GM12878 (cell line): ENCODE data around the gene SMO. TPM values are rescaled to one million over a fixed set of nuclear protein-coding genes. Genes with fewer than 3 reads are reported as not detected.
A peak's percentile ranks its signal among the peaks of the same experiment; 100 is the strongest.

ENCODE experiments used
- ATAC-seq: fragments of 200-7000 bp; cut with Tn5 transposase; 3 replicates; pipeline ENCODE4 v1.9.1; 2020; ENCODE audit warnings: mild to moderate bottlenecking, moderate library complexity
- BruUV-seq: library from RNA; stranded (reverse); fragments of 400-500 nt; replicated peaks from 2 replicates; lab custom pipeline; 2021; lab: Mats Ljungman, UMichigan
- CTCF ChIA-PET: fragments of 300-600 bp; sonication (Branson Sonifier 250); formaldehyde crosslinking; extraction: SDS; loops from one replicate; lab custom pipeline; 2021; ENCODE audit warnings: inconsistent platforms; lab: Yijun Ruan, JAX
- POLR2A ChIA-PET: fragments of 350-600 bp; formaldehyde crosslinking; extraction: SDS; loops from one replicate; lab custom pipeline; 2021; ENCODE audit warnings: inconsistent platforms; lab: Charles Lee
- RAD21 ChIA-PET: fragments of 300-600 bp; sonication (Branson Sonifier 250); formaldehyde crosslinking; loops from one replicate; lab custom pipeline; 2023; ENCODE audit warnings: antibody characterized with exemption; ENCODE audit not compliant: unreplicated experiment; lab: Charles Lee
- SMC1A ChIA-PET: fragments of 300-600 bp; sonication (Branson Sonifier 250); formaldehyde crosslinking; loops from one replicate; lab custom pipeline; 2023; ENCODE audit not compliant: unreplicated experiment, uncharacterized antibody; lab: Charles Lee
- DNase-seq: peaks from one replicate; pipeline ENCODE4 v3.0.0-alpha.2; 2011; ENCODE audit warnings: low read depth, low spot score
- FAIRE-seq: peaks from 3 replicates; lab custom pipeline; 2011; peaks lifted over from hg19 to GRCh38; lab: Jason Lieb, UNC
- H2AFZ ChIP-seq: 2 replicates; pipeline ENCODE4 v1.6.0; 2011; ENCODE audit warnings: low read depth, low read length, control low read depth; ENCODE audit not compliant: control insufficient read depth
- H3K27ac ChIP-seq: 2 replicates; pipeline ENCODE4 v1.5.1; 2011; ENCODE audit warnings: control low read depth; ENCODE audit not compliant: control insufficient read depth, insufficient read depth
- H3K27me3 ChIP-seq, 2 experiments: replicated peaks in 1 of 2; 2 replicates each; pipeline versions ENCODE4 v1.6.0 to v1.6.1; 2011; ENCODE audit warnings: low read length in 1 of 2; ENCODE audit not compliant: control insufficient read depth in 2 of 2, insufficient read depth in 2 of 2
- H3K36me3 ChIP-seq, 2 experiments: 2 replicates each; pipeline ENCODE4 v1.5.1; 2011; ENCODE audit warnings: low read length in 1 of 2; ENCODE audit not compliant: control insufficient read depth in 2 of 2, insufficient read depth in 2 of 2
- H3K4me1 ChIP-seq: 2 replicates; pipeline ENCODE4 v1.6.1; 2011; ENCODE audit warnings: mild to moderate bottlenecking, low read length, moderate library complexity, mixed read lengths; ENCODE audit not compliant: control insufficient read depth, insufficient read depth
- H3K4me2 ChIP-seq: 2 replicates; pipeline ENCODE4 v1.6.0; 2011; ENCODE audit warnings: control low read depth; ENCODE audit not compliant: control insufficient read depth, insufficient read depth
- H3K4me3 ChIP-seq: fragments of 200-600 bp; sonication (generic); 2 replicates; pipeline ENCODE4 v1.5.1; 2016
- H3K79me2 ChIP-seq: 2 replicates; pipeline ENCODE4 v1.6.0; 2011; ENCODE audit warnings: low read length; ENCODE audit not compliant: control insufficient read depth, insufficient read depth
- H3K9ac ChIP-seq: 2 replicates; pipeline ENCODE4 v1.8.0; 2011; ENCODE audit warnings: low read length, control low read depth, mixed read lengths; ENCODE audit not compliant: control insufficient read depth, insufficient read depth
- H3K9me3 ChIP-seq: replicated peaks from 3 replicates; pipeline ENCODE4 v1.5.1; 2011; ENCODE audit warnings: mild to moderate bottlenecking, low read length; ENCODE audit not compliant: control insufficient read depth, insufficient read depth
- H4K20me1 ChIP-seq: 2 replicates; pipeline ENCODE4 v1.6.0; 2011; ENCODE audit not compliant: control insufficient read depth, insufficient read depth
- BCL11A ChIP-seq: IDR thresholded peaks from 2 replicates; pipeline ENCODE4 v1.6.1; 2011; ENCODE audit warnings: low read depth, low read length
- HDAC2 ChIP-seq: fragments of 200-600 bp; sonication (generic); IDR thresholded peaks from 2 replicates; pipeline ENCODE4 v1.6.1; 2017
- HDAC6 ChIP-seq: fragments of 200-600 bp; sonication (generic); IDR thresholded peaks from one replicate; pipeline ENCODE4 v1.8.0; 2017; ENCODE audit warnings: antibody characterized with exemption; ENCODE audit not compliant: unreplicated experiment
- IKZF1 ChIP-seq: fragments of 450-650 bp; conservative IDR thresholded peaks from 2 replicates; pipeline ENCODE4 v1.6.1; 2017; ENCODE audit warnings: antibody characterized with exemption, mild to moderate bottlenecking
- MTA2 ChIP-seq: fragments of 450-650 bp; IDR thresholded peaks from 2 replicates; pipeline ENCODE4 v1.6.1; 2016; ENCODE audit warnings: low read depth, mild to moderate bottlenecking, moderate library complexity
- NFXL1 ChIP-seq: fragments of 450-650 bp; IDR thresholded peaks from 2 replicates; pipeline ENCODE4 v1.6.1; 2017; ENCODE audit warnings: antibody characterized with exemption, mild to moderate bottlenecking, borderline replicate concordance
- NRF1 ChIP-seq: conservative IDR thresholded peaks from 2 replicates; pipeline ENCODE4 v1.6.1; 2011; ENCODE audit warnings: mild to moderate bottlenecking, low read depth, low read length, improper control_type of control experiment
- SMC3 ChIP-seq: IDR thresholded peaks from 2 replicates; pipeline ENCODE4 v1.6.1; 2011; ENCODE audit warnings: low read length, improper control_type of control experiment, borderline replicate concordance
- TAF1 ChIP-seq: IDR thresholded peaks from 2 replicates; pipeline ENCODE4 v1.6.1; 2011; ENCODE audit warnings: mild to moderate bottlenecking, low read depth, low read length, borderline replicate concordance
- TCF12 ChIP-seq: IDR thresholded peaks from 2 replicates; pipeline ENCODE4 v1.6.1; 2011; ENCODE audit warnings: low read depth, mild to moderate bottlenecking, low read length
- TCF3 ChIP-seq: IDR thresholded peaks from 2 replicates; pipeline ENCODE4 v1.6.1; 2012; ENCODE audit warnings: low read depth, mild to moderate bottlenecking, low read length, borderline replicate concordance; ENCODE audit not compliant: insufficient read depth
- YY1 ChIP-seq: IDR thresholded peaks from 2 replicates; pipeline ENCODE4 v1.6.1; 2011; ENCODE audit warnings: low read depth, mild to moderate bottlenecking, low read length
- WGBS: methylation state at CpG from one replicate; pipeline ENCODE4 v1.1.6; 2016; ENCODE audit warnings: low lambda C conversion rate; ENCODE audit not compliant: insufficient replicate concordance, insufficient coverage; ENCODE audit errors: missing lambda C conversion rate; 5-methylcytosine and 5-hydroxymethylcytosine counted together
- in situ Hi-C: fragments of 300-500 bp; cut with MboI; formaldehyde crosslinking; loops from 9 replicates; pipeline ENCODE4 v1.14.3; 2018; ENCODE audit warnings: mixed read lengths
- intact Hi-C: fragments of 100-400 bp; cut with micrococcal nuclease; formaldehyde crosslinking; loops from one replicate; pipeline ENCODE4 v1.14.2; 2022; ENCODE audit not compliant: unreplicated experiment
- polyA plus RNA-seq, 11 experiments: library from polyadenylated mRNA; depleted of rRNA in 4 of 11; unstranded in 6 of 11; stranded (reverse) in 5 of 11; fragments of >200 nt; fragmentation: Nextera tagmentation in 4 of 11; fragmentation: Illumina TruSeq in 1 of 11; extraction: Ambion mirVana in 4 of 11; extraction: Trizol in 1 of 11; gene quantifications; 1 replicate in 1 of 11; 2 replicates in 10 of 11; pipeline versions ENCODE4 v1.2.1 to v1.2.3, GENCODE V29; 2011 to 2016; ENCODE audit warnings: inconsistent platforms in 2 of 11, missing spikeins in 2 of 11, low read depth in 1 of 11
- total RNA-seq, 4 experiments: library from RNA; depleted of rRNA in 3 of 4; stranded (reverse); fragments of >200 nt in 3 of 4; fragmentation: Illumina TruSeq in 1 of 4; extraction: Trizol in 1 of 4; gene quantifications; 2 replicates each; pipeline versions ENCODE4 v1.2.1 to v1.2.3, GENCODE V29; 2013 to 2021
- TF ChIP-seq, protein P1 (sequence below): fragments of 450-650 bp; IDR thresholded peaks from 2 replicates; pipeline ENCODE4 v1.6.1; 2017; ENCODE audit warnings: mild to moderate bottlenecking, low read depth, inconsistent platforms; ENCODE audit not compliant: poor library complexity, severe bottlenecking
- TF ChIP-seq, protein P2 (sequence below): fragments of 450-650 bp; formaldehyde crosslinking; IDR thresholded peaks from 2 replicates; pipeline ENCODE4 v1.4.0; 2020; ENCODE audit warnings: mild to moderate bottlenecking, moderate library complexity

Gene SMO
- total and polyA plus RNA-seq, 10 of the 15 experiments (the other 5 are each of a cell fraction or from before 2014, with no cell fraction given) = 0.40 to 11.2 (median 2.6) TPM

DNA sequence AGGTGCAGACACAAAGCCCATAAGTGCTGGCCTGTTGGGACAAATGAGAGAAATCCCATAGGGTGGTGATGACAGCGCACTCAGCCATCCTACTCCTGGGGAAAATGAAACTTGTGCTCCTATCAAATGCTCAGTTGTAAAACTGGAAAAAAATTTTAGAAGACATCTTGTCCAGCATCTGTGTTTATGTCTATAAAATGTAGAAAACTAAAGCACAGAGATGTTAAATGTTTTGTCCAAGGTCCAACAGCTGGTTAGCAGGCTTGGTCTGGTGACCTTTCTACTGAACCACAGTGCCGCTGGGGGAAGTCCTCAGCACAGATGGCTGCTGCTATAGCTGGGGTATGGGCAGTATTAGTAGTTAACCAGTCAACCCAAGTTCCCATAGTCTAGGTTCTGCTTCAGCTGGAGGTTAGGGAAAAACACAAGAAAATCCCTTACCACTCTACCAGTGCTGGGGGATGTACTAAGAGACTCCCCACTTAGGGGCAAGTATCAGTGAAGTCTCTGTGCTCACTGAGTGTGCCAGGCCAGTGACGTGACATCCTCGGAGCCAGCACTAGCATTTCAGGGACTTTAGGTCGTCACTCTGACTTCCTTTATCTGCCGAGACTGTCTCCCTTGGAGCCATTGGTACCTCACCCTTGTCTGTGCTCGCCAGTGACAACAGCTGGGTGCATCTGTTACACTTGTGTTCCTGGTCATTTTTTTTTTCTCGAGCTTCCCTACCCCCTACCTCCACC lies 42.0 kb upstream of the SMO start:
- in situ Hi-C loops (no loop called here), intact Hi-C loops (loop anchor here (1.0 to 10.0 kb wide), 5 partner anchors 14 to 212 kb away; partner anchors contain the start of gene IRF5)
- POLR2A ChIA-PET = interaction anchor here (0.6 to 3.5 kb wide), 11 partner anchors 12 to 470 kb away, joined by 3 to 32 read pairs (median 6); partner anchors contain the start of genes AHCYL2 and STRIP2
- SMC1A ChIA-PET = interaction anchor here (0.7 to 5.9 kb wide), 26 partner anchors 9 to 232 kb away, joined by 3 to 83 read pairs (median 6); partner anchors contain the start of gene TNPO3
- CTCF ChIA-PET = interaction anchor here (0.7 to 5.7 kb wide), 19 partner anchors 10 to 502 kb away, joined by 3 to 168 read pairs (median 4); no protein-coding TSS in a partner anchor
- TSS peak; percentile 76 for BruUV-seq
- Histone ChIP-seq H3K9me3 (no peaks in the 10 kb centered on the region), H3K4me2 (peak overlapping the region; percentile 95), H2AFZ (peak overlapping the region; percentile 13; the same call in 1 of the 2 replicates), H3K9ac (peak overlapping the region; percentile 82), H3K79me2 (peaks cover 73% of the 10 kb centered on the region), H3K4me3 (peak overlapping the region; percentile 97), H3K27me3 (no peaks in the 10 kb centered on the region), H4K20me1 (no peaks in the 10 kb centered on the region; the same call in 1 of the 2 replicates), H3K36me3 (peaks cover 0 to 5% of the 10 kb centered on the region in 2 experiments; a peak in 2 of 4 replicates), H3K27ac (peak overlapping the region; percentile 92), H3K4me1 (peaks cover 38% of the 10 kb centered on the region)
- 0% methylated on average over 8 of the region's 8 CpGs for WGBS
- RAD21 ChIA-PET = interaction anchor here (0.6 to 8.7 kb wide), 20 partner anchors 9 to 266 kb away, joined by 3 to 71 read pairs (median 4); no protein-coding TSS in a partner anchor
- peak; percentile 84 for ATAC-seq
- FAIRE-seq = peak; percentile 85
- peak; percentile 88 for DNase-seq
- peak; percentile 68; the same call in 1 of the 2 replicates for TF ChIP-seq TCF3
- TF ChIP-seq TCF12 = peak; percentile 82
- no peak for TF ChIP-seq BCL11A
- peak; percentile 63 for TF ChIP-seq MTA2
- peak; percentile 57; the same call in 1 of the 2 replicates for TF ChIP-seq NFXL1
- no peak for TF ChIP-seq HDAC2
- TF ChIP-seq NRF1 = no peak
- TF ChIP-seq IKZF1 = peak; percentile 69
- peak; percentile 56 for TF ChIP-seq YY1
- TF ChIP-seq SMC3 = 0 out of 2 replicates have a peak, but pooled peaks have one; percentile 28
- no peak for TF ChIP-seq HDAC6
- TF ChIP-seq, protein P1, sequence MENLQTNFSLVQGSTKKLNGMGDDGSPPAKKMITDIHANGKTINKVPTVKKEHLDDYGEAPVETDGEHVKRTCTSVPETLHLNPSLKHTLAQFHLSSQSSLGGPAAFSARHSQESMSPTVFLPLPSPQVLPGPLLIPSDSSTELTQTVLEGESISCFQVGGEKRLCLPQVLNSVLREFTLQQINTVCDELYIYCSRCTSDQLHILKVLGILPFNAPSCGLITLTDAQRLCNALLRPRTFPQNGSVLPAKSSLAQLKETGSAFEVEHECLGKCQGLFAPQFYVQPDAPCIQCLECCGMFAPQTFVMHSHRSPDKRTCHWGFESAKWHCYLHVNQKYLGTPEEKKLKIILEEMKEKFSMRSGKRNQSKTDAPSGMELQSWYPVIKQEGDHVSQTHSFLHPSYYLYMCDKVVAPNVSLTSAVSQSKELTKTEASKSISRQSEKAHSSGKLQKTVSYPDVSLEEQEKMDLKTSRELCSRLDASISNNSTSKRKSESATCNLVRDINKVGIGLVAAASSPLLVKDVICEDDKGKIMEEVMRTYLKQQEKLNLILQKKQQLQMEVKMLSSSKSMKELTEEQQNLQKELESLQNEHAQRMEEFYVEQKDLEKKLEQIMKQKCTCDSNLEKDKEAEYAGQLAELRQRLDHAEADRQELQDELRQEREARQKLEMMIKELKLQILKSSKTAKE = peak; percentile 80
- 0 out of 2 replicates have a peak, but pooled peaks have one; percentile 21 for TF ChIP-seq TAF1
- TF ChIP-seq, protein P2, sequence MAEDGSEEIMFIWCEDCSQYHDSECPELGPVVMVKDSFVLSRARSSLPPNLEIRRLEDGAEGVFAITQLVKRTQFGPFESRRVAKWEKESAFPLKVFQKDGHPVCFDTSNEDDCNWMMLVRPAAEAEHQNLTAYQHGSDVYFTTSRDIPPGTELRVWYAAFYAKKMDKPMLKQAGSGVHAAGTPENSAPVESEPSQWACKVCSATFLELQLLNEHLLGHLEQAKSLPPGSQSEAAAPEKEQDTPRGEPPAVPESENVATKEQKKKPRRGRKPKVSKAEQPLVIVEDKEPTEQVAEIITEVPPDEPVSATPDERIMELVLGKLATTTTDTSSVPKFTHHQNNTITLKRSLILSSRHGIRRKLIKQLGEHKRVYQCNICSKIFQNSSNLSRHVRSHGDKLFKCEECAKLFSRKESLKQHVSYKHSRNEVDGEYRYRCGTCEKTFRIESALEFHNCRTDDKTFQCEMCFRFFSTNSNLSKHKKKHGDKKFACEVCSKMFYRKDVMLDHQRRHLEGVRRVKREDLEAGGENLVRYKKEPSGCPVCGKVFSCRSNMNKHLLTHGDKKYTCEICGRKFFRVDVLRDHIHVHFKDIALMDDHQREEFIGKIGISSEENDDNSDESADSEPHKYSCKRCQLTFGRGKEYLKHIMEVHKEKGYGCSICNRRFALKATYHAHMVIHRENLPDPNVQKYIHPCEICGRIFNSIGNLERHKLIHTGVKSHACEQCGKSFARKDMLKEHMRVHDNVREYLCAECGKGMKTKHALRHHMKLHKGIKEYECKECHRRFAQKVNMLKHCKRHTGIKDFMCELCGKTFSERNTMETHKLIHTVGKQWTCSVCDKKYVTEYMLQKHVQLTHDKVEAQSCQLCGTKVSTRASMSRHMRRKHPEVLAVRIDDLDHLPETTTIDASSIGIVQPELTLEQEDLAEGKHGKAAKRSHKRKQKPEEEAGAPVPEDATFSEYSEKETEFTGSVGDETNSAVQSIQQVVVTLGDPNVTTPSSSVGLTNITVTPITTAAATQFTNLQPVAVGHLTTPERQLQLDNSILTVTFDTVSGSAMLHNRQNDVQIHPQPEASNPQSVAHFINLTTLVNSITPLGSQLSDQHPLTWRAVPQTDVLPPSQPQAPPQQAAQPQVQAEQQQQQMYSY (CRISPR knock-in tag) = no peak
